Measurements from ENCODE around the gene NKAPD1. TPM values are rescaled to one million over a fixed set of nuclear protein-coding genes. Genes with fewer than 3 reads are reported as not detected.
"Not testable (repeated sequence)": the region's sequence is repeated elsewhere in the genome, so short reads cannot be mapped to it uniquely, and the experiment has no call there.

Gene NKAPD1
- total RNA-seq, 1 experiment from 2014 or later = 15.3 TPM

DNA sequence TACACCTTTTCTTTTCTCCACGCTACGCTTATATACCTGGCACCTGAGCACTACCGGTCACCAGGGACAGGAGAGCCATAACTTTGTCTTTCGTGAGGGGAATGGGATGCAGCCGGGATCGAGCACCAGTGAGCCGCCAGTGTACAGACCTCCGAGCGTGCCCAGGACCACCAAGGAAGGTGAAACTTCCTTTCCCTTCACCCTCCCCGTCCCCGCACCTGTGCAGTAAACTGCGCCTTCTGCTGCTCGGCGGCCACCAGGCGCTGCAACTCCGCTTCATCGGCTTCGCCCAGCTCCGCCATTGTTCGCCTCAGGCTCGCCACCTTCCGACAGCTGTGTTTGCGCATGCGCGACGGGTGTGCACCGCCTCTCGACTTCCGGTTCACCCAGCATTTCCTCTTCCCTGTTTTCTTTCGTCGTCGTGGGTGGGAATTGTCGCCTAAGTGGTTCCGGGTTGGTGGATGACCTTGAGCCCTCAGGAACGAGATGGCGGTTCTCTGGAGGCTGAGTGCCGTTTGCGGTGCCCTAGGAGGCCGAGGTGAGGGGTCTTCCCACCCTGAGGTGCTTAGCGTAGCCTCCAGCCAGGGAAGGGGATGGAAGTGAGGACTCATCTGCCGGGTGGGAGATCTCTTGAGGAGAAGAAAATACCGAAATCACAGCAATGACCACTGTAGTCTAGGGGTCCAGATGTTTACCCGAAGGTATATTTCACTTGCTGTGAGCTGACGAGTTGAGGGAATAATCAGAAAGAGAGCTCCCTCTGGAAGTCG, 12.5 kb downstream of the NKAPD1 start, which contains the start of the genes SDHD and TIMM8B (continued):
- TF ChIP-seq, protein P1, sequence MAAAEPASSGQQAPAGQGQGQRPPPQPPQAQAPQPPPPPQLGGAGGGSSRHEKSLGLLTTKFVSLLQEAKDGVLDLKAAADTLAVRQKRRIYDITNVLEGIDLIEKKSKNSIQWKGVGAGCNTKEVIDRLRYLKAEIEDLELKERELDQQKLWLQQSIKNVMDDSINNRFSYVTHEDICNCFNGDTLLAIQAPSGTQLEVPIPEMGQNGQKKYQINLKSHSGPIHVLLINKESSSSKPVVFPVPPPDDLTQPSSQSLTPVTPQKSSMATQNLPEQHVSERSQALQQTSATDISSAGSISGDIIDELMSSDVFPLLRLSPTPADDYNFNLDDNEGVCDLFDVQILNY (CRISPR knock-in tag; IDR thresholded peaks at IDR 0.05) = peak; percentile 28; the same call in 1 of the 2 replicates
- TF ChIP-seq, protein P2, sequence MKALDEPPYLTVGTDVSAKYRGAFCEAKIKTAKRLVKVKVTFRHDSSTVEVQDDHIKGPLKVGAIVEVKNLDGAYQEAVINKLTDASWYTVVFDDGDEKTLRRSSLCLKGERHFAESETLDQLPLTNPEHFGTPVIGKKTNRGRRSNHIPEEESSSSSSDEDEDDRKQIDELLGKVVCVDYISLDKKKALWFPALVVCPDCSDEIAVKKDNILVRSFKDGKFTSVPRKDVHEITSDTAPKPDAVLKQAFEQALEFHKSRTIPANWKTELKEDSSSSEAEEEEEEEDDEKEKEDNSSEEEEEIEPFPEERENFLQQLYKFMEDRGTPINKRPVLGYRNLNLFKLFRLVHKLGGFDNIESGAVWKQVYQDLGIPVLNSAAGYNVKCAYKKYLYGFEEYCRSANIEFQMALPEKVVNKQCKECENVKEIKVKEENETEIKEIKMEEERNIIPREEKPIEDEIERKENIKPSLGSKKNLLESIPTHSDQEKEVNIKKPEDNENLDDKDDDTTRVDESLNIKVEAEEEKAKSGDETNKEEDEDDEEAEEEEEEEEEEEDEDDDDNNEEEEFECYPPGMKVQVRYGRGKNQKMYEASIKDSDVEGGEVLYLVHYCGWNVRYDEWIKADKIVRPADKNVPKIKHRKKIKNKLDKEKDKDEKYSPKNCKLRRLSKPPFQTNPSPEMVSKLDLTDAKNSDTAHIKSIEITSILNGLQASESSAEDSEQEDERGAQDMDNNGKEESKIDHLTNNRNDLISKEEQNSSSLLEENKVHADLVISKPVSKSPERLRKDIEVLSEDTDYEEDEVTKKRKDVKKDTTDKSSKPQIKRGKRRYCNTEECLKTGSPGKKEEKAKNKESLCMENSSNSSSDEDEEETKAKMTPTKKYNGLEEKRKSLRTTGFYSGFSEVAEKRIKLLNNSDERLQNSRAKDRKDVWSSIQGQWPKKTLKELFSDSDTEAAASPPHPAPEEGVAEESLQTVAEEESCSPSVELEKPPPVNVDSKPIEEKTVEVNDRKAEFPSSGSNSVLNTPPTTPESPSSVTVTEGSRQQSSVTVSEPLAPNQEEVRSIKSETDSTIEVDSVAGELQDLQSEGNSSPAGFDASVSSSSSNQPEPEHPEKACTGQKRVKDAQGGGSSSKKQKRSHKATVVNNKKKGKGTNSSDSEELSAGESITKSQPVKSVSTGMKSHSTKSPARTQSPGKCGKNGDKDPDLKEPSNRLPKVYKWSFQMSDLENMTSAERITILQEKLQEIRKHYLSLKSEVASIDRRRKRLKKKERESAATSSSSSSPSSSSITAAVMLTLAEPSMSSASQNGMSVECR (CRISPR knock-in tag; IDR thresholded peaks at IDR 0.05; ENCODE audit: borderline replicate concordance) = peak; percentile 94; the same call in 1 of the 2 replicates
- TF ChIP-seq ETV6 (CRISPR knock-in tag; IDR thresholded peaks at IDR 0.05) = peak; percentile 94
- no peak for TF ChIP-seq ZNF317 (CRISPR knock-in tag; IDR thresholded peaks at IDR 0.05; ENCODE audit: borderline replicate concordance, low read depth)
- TF ChIP-seq TEAD4 (CRISPR knock-in tag; IDR thresholded peaks at IDR 0.05) = no peak
- TF ChIP-seq, protein P3, sequence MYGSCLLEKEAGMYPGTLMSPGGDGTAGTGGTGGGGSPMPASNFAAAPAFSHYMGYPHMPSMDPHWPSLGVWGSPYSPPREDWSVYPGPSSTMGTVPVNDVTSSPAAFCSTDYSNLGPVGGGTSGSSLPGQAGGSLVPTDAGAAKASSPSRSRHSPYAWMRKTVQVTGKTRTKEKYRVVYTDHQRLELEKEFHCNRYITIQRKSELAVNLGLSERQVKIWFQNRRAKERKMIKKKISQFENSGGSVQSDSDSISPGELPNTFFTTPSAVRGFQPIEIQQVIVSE (CRISPR knock-in tag; IDR thresholded peaks at IDR 0.05; ENCODE audit: borderline replicate concordance) = no peak
- TF ChIP-seq, protein P4, sequence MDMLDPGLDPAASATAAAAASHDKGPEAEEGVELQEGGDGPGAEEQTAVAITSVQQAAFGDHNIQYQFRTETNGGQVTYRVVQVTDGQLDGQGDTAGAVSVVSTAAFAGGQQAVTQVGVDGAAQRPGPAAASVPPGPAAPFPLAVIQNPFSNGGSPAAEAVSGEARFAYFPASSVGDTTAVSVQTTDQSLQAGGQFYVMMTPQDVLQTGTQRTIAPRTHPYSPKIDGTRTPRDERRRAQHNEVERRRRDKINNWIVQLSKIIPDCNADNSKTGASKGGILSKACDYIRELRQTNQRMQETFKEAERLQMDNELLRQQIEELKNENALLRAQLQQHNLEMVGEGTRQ (CRISPR knock-in tag; IDR thresholded peaks at IDR 0.05) = no peak; the same call in 1 of the 2 replicates
- TF ChIP-seq SMAD3 (CRISPR knock-in tag; IDR thresholded peaks at IDR 0.05; ENCODE audit: borderline replicate concordance) = no peak
- TF ChIP-seq FOXJ3 (CRISPR knock-in tag; IDR thresholded peaks at IDR 0.05; ENCODE audit: borderline replicate concordance) = no peak
- TF ChIP-seq TP53 (CRISPR knock-in tag; IDR thresholded peaks at IDR 0.05) = 0 out of 2 replicates have a peak, but pooled peaks have one; percentile 26

DNA sequence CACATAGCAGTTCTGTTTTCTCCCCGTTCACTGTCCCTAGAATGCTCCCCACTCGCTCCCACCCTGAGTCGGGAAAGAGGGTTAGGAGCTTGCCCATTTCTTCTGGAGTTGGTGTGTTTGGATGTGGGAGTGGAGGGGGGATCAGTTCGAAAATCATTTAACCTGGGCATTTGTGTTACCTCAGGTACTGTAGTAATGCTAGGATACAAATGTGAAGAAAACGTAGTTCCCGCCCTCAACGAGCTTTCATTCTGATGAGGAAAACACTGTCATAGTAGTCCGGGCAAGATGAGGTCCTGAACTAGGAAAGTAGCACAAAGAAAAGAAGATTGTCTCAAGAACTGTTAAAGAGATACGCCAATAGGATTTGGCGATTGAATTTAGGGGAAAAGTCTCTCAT, 13.1 kb downstream of the NKAPD1 start:
- peaks cover 22% of the 10 kb centered on the region for H3K4me1 Mint-ChIP-seq
- peaks cover 93% of the 10 kb centered on the region for H3K36me3 Mint-ChIP-seq
- H3K27me3 Mint-ChIP-seq (ENCODE audit: low read depth) = peaks cover 4% of the 10 kb centered on the region
- ATAC-seq = no peak
- H3K4me3 Mint-ChIP-seq = peak overlapping the region; percentile 98
- H3K27ac Mint-ChIP-seq = peak overlapping the region; percentile 98
- ChIA-PET CTCF (interaction anchor here (0.7 to 1.3 kb wide), 6 partner anchors 10 to 258 kb away, joined by 3 to 4 read pairs (median 3); partner anchors contain the start of gene BCO2), POLR2A (interaction anchor here (0.5 kb wide), 1 partner anchor 23 kb away, joined by 3 read pairs; no protein-coding TSS in a partner anchor)
- TF ChIP-seq, protein P3 (CRISPR knock-in tag; IDR thresholded peaks at IDR 0.05; ENCODE audit: borderline replicate concordance) = no peak
- TF ChIP-seq GRHL2 (CRISPR knock-in tag; IDR thresholded peaks at IDR 0.05; ENCODE audit: insufficient replicate concordance, severe bottlenecking) = no peak
- TF ChIP-seq ZNF263 (CRISPR knock-in tag; IDR thresholded peaks at IDR 0.05; ENCODE audit: low read depth) = no peak
- TF ChIP-seq, protein P5, sequence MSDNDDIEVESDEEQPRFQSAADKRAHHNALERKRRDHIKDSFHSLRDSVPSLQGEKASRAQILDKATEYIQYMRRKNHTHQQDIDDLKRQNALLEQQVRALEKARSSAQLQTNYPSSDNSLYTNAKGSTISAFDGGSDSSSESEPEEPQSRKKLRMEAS (CRISPR knock-in tag; IDR thresholded peaks at IDR 0.05) = no peak
- TF ChIP-seq ZNF232 (CRISPR knock-in tag; IDR thresholded peaks at IDR 0.05) = no peak
- TF ChIP-seq, protein P4 (CRISPR knock-in tag; IDR thresholded peaks at IDR 0.05) = no peak
- no peak for TF ChIP-seq FOXJ3 (CRISPR knock-in tag; IDR thresholded peaks at IDR 0.05; ENCODE audit: borderline replicate concordance)
- DNase-seq (ENCODE audit: low spot score) = no peak
- no peaks in the 10 kb centered on the region for H3K9me3 Mint-ChIP-seq

DNA sequence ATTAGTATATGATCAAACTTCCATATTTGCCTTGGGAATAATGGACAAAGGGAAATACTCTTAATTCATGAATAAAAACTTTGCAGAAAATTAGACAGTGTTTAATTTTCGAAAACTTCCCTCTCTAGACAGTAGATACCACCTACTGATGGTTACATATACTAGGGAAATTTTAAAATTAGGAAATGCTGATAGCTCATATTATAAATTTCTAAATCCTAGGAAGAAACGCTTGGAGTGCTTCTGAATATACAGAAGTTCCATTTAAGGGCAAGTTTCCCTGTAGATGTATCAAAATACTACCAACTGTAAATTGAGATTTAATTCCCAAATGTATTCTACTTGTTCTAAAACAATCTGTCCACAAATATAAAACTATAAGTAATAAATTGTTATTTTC, 21.2 kb downstream of the NKAPD1 start:
- H3K9me3 Mint-ChIP-seq; H3K4me1 Mint-ChIP-seq; POLR2A ChIA-PET; H3K27me3 Mint-ChIP-seq (ENCODE audit: low read depth); H3K4me3 Mint-ChIP-seq; H3K27ac Mint-ChIP-seq; CTCF ChIA-PET; DNase-seq (ENCODE audit: low spot score); ATAC-seq: not testable (repeated sequence)
- peaks cover 43% of the 10 kb centered on the region for H3K36me3 Mint-ChIP-seq

Measured in WTC11 (cell line).